ENCODE data around the gene FLNA. TPM values are rescaled to one million over a fixed set of nuclear protein-coding genes. Genes with fewer than 3 reads are reported as not detected.
A peak's percentile ranks its signal among the peaks of the same experiment; 100 is the strongest.

Gene FLNA
- total RNA-seq, 2 donors from 2014 or later = 1,711 to 2,337 TPM

- H3K9me3 ChIP-seq = no peaks in the 10 kb centered on the region
- no peaks in the 10 kb centered on the region for H3K4me1 ChIP-seq (replicated peaks)
- no peaks in the 10 kb centered on the region for H3K27me3 ChIP-seq (replicated peaks; ENCODE audit: insufficient read depth)
- 55% methylated on average over 7 of the region's 7 CpGs for WGBS
- DNase-seq (ENCODE audit: low spot score) = no peak
- H3K27ac ChIP-seq = no peak overlapping the region
- H3K4me3 ChIP-seq = no peak overlapping the region
- TF ChIP-seq, protein P1, sequence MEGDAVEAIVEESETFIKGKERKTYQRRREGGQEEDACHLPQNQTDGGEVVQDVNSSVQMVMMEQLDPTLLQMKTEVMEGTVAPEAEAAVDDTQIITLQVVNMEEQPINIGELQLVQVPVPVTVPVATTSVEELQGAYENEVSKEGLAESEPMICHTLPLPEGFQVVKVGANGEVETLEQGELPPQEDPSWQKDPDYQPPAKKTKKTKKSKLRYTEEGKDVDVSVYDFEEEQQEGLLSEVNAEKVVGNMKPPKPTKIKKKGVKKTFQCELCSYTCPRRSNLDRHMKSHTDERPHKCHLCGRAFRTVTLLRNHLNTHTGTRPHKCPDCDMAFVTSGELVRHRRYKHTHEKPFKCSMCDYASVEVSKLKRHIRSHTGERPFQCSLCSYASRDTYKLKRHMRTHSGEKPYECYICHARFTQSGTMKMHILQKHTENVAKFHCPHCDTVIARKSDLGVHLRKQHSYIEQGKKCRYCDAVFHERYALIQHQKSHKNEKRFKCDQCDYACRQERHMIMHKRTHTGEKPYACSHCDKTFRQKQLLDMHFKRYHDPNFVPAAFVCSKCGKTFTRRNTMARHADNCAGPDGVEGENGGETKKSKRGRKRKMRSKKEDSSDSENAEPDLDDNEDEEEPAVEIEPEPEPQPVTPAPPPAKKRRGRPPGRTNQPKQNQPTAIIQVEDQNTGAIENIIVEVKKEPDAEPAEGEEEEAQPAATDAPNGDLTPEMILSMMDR (IDR thresholded peaks at IDR 0.05) = no peak
- TF ChIP-seq POLR2AphosphoS5 (IDR thresholded peaks at IDR 0.05) = no peak
- TF ChIP-seq POLR2A (IDR thresholded peaks at IDR 0.05) = no peak
- intact Hi-C loops (cut with DNase I) = no loop called here
- H3K36me3 ChIP-seq = no peaks in the 10 kb centered on the region
Measured at GRCh38 chrX:154417157-154417556, 42.7 kb upstream of the FLNA start.

- TF ChIP-seq POLR2A (IDR thresholded peaks at IDR 0.05) = no peak
- no peaks in the 10 kb centered on the region for H3K4me1 ChIP-seq (replicated peaks)
- WGBS = 92% methylated on average over 2 of the region's 8 CpGs
- no peaks in the 10 kb centered on the region for H3K27me3 ChIP-seq (replicated peaks; ENCODE audit: insufficient read depth)
- H3K36me3 ChIP-seq = no peaks in the 10 kb centered on the region
- DNase-seq (ENCODE audit: low spot score) = no peak
- no peaks in the 10 kb centered on the region for H3K9me3 ChIP-seq
- no peak overlapping the region for H3K27ac ChIP-seq
- intact Hi-C loops (cut with DNase I) = no loop called here
- no peak overlapping the region for H3K4me3 ChIP-seq
Measured at GRCh38 chrX:154413142-154413541, 38.7 kb upstream of the FLNA start.

DNA sequence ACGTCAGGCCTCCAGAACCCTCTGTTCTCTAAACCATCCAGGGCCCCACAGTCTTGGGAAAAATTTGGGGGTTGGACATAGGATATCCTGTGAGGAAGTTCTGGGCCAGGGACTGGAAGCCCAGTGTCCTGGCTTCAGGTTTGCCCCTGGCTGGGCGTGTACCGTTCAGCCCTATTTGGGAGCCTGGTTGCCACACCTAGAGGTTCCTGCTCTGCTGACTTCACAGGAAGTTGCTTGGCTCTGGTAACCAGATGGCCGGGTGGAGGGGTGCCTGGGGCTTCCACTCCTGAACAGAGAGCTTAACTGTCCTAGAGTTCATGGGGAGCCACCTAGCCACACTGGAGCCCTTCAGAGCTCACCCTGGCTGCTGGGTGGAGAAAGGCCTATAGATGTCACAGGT is 38.0 kb upstream of the FLNA start:
- Histone ChIP-seq H3K4me3 (no peak overlapping the region), H3K27me3 (replicated peaks; ENCODE audit: insufficient read depth) (no peaks in the 10 kb centered on the region), H3K4me1 (replicated peaks) (no peaks in the 10 kb centered on the region), H3K9me3 (no peaks in the 10 kb centered on the region), H3K27ac (peak overlapping the region; percentile 88 to 92), H3K36me3 (no peaks in the 10 kb centered on the region)
- DNase-seq (ENCODE audit: low spot score) = no peak
- TF ChIP-seq, protein P1 (IDR thresholded peaks at IDR 0.05) = no peak
- TF ChIP-seq POLR2A (IDR thresholded peaks at IDR 0.05) (no peak), POLR2AphosphoS5 (IDR thresholded peaks at IDR 0.05) (no peak)
- intact Hi-C loops (cut with DNase I) = no loop called here
- WGBS = 0% methylated on average over 1 of the region's 4 CpGs

GRCh38 chrX:154411981-154412340 is 37.5 kb upstream of the FLNA start:
- Histone ChIP-seq H3K4me3 (peak overlapping the region; percentile 63 to 64), H3K36me3 (no peaks in the 10 kb centered on the region), H3K4me1 (replicated peaks) (no peaks in the 10 kb centered on the region), H3K27ac (peak overlapping the region; percentile 88 to 92), H3K9me3 (no peaks in the 10 kb centered on the region), H3K27me3 (replicated peaks; ENCODE audit: insufficient read depth) (no peaks in the 10 kb centered on the region)
- 0% methylated on average over 14 of the region's 29 CpGs for WGBS
- TF ChIP-seq POLR2AphosphoS5 (IDR thresholded peaks at IDR 0.05) (peak; percentile 63), POLR2A (IDR thresholded peaks at IDR 0.05) (peak; percentile 68)
- TF ChIP-seq, protein P1 (IDR thresholded peaks at IDR 0.05) = no peak
- intact Hi-C loops (cut with DNase I) = loop anchor here (1.0 kb wide), 1 partner anchor 115 kb away; no protein-coding TSS in a partner anchor
- peak; percentile 53 for DNase-seq (ENCODE audit: low spot score)

DNA sequence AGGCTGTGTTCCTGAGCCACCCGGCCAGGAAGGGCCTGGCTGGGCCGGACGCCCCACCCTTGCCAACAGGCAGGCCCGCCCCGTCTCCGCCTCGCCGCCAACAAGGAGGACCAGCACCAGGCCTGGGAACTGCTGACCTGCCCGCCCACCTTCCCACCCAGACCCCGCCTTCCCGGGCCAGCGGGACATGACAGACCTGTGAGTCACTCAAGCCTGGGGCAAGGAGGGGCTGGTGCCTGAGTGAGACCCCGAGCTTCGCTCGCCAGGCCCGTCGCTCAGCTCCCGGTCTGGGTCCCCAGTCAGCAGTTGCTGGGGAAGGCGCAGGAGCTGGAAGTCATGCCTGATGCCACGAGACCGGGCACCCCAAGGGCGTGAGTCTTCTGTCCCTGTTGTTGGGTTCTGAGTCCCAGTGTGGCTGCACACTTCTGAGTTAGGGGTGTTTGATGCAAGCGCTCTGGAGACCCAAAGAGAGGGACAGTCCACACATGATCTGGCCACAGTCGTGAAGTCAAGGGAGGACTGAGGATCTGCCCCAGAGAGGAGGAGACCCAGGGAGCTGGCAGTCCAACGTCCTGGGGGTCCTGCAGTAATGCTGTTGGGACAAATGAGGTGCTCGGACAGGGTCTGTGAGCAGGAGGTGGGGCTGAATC is 34.9 kb upstream of the FLNA start, which contains the start of gene DNASE1L1:
Gene DNASE1L1, minus strand, starts transcription at position 33 of the 650 bp plus-strand sequence. CDS start 3,686 bp downstream, outside the sequence.
- no peaks in the 10 kb centered on the region for H3K27me3 ChIP-seq (replicated peaks; ENCODE audit: insufficient read depth)
- DNase-seq (ENCODE audit: low spot score) = peak; percentile 40
- 49% methylated on average over 15 of the region's 26 CpGs for WGBS
- no peaks in the 10 kb centered on the region for H3K4me1 ChIP-seq (replicated peaks)
- H3K9me3 ChIP-seq = no peaks in the 10 kb centered on the region
- peak; percentile 43 for TF ChIP-seq POLR2A (IDR thresholded peaks at IDR 0.05)
- TF ChIP-seq POLR2AphosphoS5 (IDR thresholded peaks at IDR 0.05) = no peak
- TF ChIP-seq, protein P1 (IDR thresholded peaks at IDR 0.05) = no peak
- intact Hi-C loops (cut with DNase I) = no loop called here
- no peak within 1 kb of the TSS for H3K4me3 ChIP-seq
- peak within 1 kb of the TSS; percentile 18 to 43 for H3K27ac ChIP-seq
- no peaks in the 10 kb centered on the region for H3K36me3 ChIP-seq
